ENCODE measurements around the gene SH3RF3.

DNA sequence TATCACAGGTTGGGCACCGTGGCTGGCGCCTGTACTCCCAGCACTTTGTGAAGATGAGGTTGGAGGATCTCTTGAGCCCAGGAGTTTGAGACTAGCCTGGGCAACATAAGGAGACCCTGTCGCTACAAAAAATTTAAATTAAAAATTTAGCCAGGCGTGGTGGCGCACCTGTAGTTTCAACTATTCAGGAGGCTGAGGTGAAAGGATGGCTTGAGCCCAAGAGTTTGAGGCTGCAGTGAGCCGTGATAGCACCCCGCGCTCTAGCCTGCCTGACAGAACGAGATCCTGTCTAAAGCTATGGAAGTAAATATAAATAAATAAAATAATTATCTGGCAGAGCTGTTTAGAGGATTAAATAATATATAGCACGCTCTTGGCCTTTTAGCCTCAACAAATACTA, 1.4 kb upstream of the SH3RF3 start:
- TF ChIP-seq, protein P1, sequence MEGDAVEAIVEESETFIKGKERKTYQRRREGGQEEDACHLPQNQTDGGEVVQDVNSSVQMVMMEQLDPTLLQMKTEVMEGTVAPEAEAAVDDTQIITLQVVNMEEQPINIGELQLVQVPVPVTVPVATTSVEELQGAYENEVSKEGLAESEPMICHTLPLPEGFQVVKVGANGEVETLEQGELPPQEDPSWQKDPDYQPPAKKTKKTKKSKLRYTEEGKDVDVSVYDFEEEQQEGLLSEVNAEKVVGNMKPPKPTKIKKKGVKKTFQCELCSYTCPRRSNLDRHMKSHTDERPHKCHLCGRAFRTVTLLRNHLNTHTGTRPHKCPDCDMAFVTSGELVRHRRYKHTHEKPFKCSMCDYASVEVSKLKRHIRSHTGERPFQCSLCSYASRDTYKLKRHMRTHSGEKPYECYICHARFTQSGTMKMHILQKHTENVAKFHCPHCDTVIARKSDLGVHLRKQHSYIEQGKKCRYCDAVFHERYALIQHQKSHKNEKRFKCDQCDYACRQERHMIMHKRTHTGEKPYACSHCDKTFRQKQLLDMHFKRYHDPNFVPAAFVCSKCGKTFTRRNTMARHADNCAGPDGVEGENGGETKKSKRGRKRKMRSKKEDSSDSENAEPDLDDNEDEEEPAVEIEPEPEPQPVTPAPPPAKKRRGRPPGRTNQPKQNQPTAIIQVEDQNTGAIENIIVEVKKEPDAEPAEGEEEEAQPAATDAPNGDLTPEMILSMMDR (IDR thresholded peaks at IDR 0.05) = no peak
- TF ChIP-seq, protein P2, sequence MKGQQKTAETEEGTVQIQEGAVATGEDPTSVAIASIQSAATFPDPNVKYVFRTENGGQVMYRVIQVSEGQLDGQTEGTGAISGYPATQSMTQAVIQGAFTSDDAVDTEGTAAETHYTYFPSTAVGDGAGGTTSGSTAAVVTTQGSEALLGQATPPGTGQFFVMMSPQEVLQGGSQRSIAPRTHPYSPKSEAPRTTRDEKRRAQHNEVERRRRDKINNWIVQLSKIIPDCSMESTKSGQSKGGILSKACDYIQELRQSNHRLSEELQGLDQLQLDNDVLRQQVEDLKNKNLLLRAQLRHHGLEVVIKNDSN (IDR thresholded peaks at IDR 0.05; ENCODE audit: borderline replicate concordance, low read depth) = no peak
- no peak for TF ChIP-seq POLR2AphosphoS5 (IDR thresholded peaks at IDR 0.05; ENCODE audit: low read depth, low read length)
- no peak for TF ChIP-seq SIN3A (IDR thresholded peaks at IDR 0.05; ENCODE audit: borderline replicate concordance, low read depth, low read length)
- TF ChIP-seq, protein P3, sequence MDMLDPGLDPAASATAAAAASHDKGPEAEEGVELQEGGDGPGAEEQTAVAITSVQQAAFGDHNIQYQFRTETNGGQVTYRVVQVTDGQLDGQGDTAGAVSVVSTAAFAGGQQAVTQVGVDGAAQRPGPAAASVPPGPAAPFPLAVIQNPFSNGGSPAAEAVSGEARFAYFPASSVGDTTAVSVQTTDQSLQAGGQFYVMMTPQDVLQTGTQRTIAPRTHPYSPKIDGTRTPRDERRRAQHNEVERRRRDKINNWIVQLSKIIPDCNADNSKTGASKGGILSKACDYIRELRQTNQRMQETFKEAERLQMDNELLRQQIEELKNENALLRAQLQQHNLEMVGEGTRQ (IDR thresholded peaks at IDR 0.05; ENCODE audit: borderline replicate concordance, low read depth, low read length) = no peak
- TF ChIP-seq EP300 (IDR thresholded peaks at IDR 0.05; ENCODE audit: borderline replicate concordance in 1 of 2, low read depth in 1 of 2, low read length in 1 of 2) = no peak
- TF ChIP-seq SMC3 (IDR thresholded peaks at IDR 0.05; ENCODE audit: low read depth, low read length) = no peak
- no peak for TF ChIP-seq MXI1 (IDR thresholded peaks at IDR 0.05; ENCODE audit: low read depth, low read length)
- TF ChIP-seq JUND (IDR thresholded peaks at IDR 0.05) = no peak
- no peak for TF ChIP-seq EZH2phosphoT487 (IDR thresholded peaks at IDR 0.05; ENCODE audit: borderline replicate concordance, low read depth)

Measured in SK-N-SH (cell line).